Stimulated activated CD8-positive, alpha-beta memory T cell treated with anti-CD3 and anti-CD28 coated beads, Interleukin-2, amount 100 ng/mL, for 48 hours (primary cell): ENCODE results near the gene ZYX.

ENCODE experiments used
- DNase-seq, 2 donors: peaks; one replicate each; pipeline ENCODE4 v3.0.0-alpha.2; 2020; ENCODE audit warnings: low read depth in 2 of 2

ZYX gene

GRCh38 chr7:143380646-143381426, at the start of gene ZYX:
Gene ZYX (plus strand): TSS chr7:143381345. CDS start chr7:143381572, 227 bp downstream.
- DNase-seq = peak; percentile 83 to 85

GRCh38 chr7:143334244-143334643, 46.9 kb upstream of the ZYX start:
- DNase-seq = no peak

GRCh38 chr7:143337216-143337615, 43.9 kb upstream of the ZYX start:
- DNase-seq = no peak

- no peak for DNase-seq
Observed at GRCh38 chr7:143341842-143342241, 39.3 kb upstream of the ZYX start.

GRCh38 chr7:143343596-143343995, 37.5 kb upstream of the ZYX start:
- DNase-seq = no peak

- DNase-seq = peak; percentile 47 to 66
Observed at GRCh38 chr7:143345428-143345900, 35.7 kb upstream of the ZYX start.

GRCh38 chr7:143346018-143346417, 35.1 kb upstream of the ZYX start:
- no peak for DNase-seq

GRCh38 chr7:143347950-143348349, 33.2 kb upstream of the ZYX start:
- DNase-seq = no peak

- no peak for DNase-seq
Observed at GRCh38 chr7:143351060-143351459, 30.1 kb upstream of the ZYX start.

GRCh38 chr7:143351574-143351973, 29.6 kb upstream of the ZYX start:
- no peak for DNase-seq

- no peak for DNase-seq
Observed at GRCh38 chr7:143352531-143353002, 28.6 kb upstream of the ZYX start.

- DNase-seq = no peak
Observed at GRCh38 chr7:143354376-143354775, 26.8 kb upstream of the ZYX start.

- DNase-seq = no peak
Observed at GRCh38 chr7:143354965-143355364, 26.2 kb upstream of the ZYX start.

GRCh38 chr7:143355450-143356385, 25.4 kb upstream of the ZYX start:
- DNase-seq = no peak

GRCh38 chr7:143356414-143357050, 24.6 kb upstream of the ZYX start:
- DNase-seq = no peak

GRCh38 chr7:143358626-143359025, 22.5 kb upstream of the ZYX start:
- no peak for DNase-seq

- DNase-seq = no peak
Observed at GRCh38 chr7:143359771-143360353, 21.3 kb upstream of the ZYX start.

GRCh38 chr7:143360788-143361551, 20.2 kb upstream of the ZYX start:
- no peak for DNase-seq

GRCh38 chr7:143361552-143362130, 19.5 kb upstream of the ZYX start:
- no peak for DNase-seq
